Type B pancreatic cell (in vitro differentiated cells): ENCODE measurements around the gene PM20D2. TPM values are rescaled to one million over a fixed set of nuclear protein-coding genes. Genes with fewer than 3 reads are reported as not detected.

Source experiments
- DNase-seq: peaks from one replicate; pipeline ENCODE4 v3.0.0; 2021; ENCODE audit warnings: mixed read lengths; ENCODE audit not compliant: unreplicated experiment; ENCODE audit errors: extremely low spot score
- H3K27ac Mint-ChIP-seq: 2 replicates; pipeline ENCODE4 v1.8.0; 2021; ENCODE audit warnings: mild to moderate bottlenecking, mixed read lengths
- H3K27me3 Mint-ChIP-seq: 2 replicates; pipeline ENCODE4 v1.8.0; 2021; ENCODE audit warnings: mixed read lengths
- H3K36me3 Mint-ChIP-seq: 2 replicates; pipeline ENCODE4 v1.8.0; 2021; ENCODE audit warnings: mixed read lengths
- H3K4me1 Mint-ChIP-seq: one replicate; pipeline ENCODE4 v1.8.0; 2021; ENCODE audit warnings: mixed read lengths; ENCODE audit not compliant: unreplicated experiment
- H3K4me3 Mint-ChIP-seq: 2 replicates; pipeline ENCODE4 v1.8.0; 2021; ENCODE audit warnings: mild to moderate bottlenecking, mixed read lengths
- H3K9me3 Mint-ChIP-seq: 2 replicates; pipeline ENCODE4 v1.8.0; 2021; ENCODE audit warnings: mixed read lengths
- CTCF ChIP-seq: fragments of 200-600 bp; sonication (generic); conservative IDR thresholded peaks from 2 replicates; pipeline ENCODE4 v1.5.0; 2021; ENCODE audit warnings: antibody characterized with exemption, mild to moderate bottlenecking
- total RNA-seq: library from RNA; stranded (reverse); gene quantifications from 2 replicates; pipeline ENCODE4 v1.2.1, GENCODE V29; 2021; ENCODE audit warnings: low replicate concordance

Gene PM20D2
- total RNA-seq, 1 donor from 2014 or later: 15.3 TPM

GRCh38 chr6:89161326-89162046 is 15.6 kb downstream of the PM20D2 start:
- H3K27ac Mint-ChIP-seq: no peak overlapping the region
- TF ChIP-seq CTCF: no peak
- no peak for DNase-seq
- no peaks in the 10 kb centered on the region for H3K9me3 Mint-ChIP-seq
- H3K36me3 Mint-ChIP-seq: peaks cover 20% of the 10 kb centered on the region
- no peaks in the 10 kb centered on the region for H3K27me3 Mint-ChIP-seq
- no peaks in the 10 kb centered on the region for H3K4me1 Mint-ChIP-seq
- H3K4me3 Mint-ChIP-seq: no peak overlapping the region

GRCh38 chr6:89162047-89162371 is 16.2 kb downstream of the PM20D2 start:
- H3K36me3 Mint-ChIP-seq: peaks cover 20% of the 10 kb centered on the region
- no peaks in the 10 kb centered on the region for H3K4me1 Mint-ChIP-seq
- H3K9me3 Mint-ChIP-seq: no peaks in the 10 kb centered on the region
- no peak for DNase-seq
- TF ChIP-seq CTCF: no peak
- no peaks in the 10 kb centered on the region for H3K27me3 Mint-ChIP-seq
- H3K27ac Mint-ChIP-seq: no peak overlapping the region
- no peak overlapping the region for H3K4me3 Mint-ChIP-seq

- DNase-seq: no peak
- no peak overlapping the region for H3K27ac Mint-ChIP-seq
- H3K9me3 Mint-ChIP-seq: no peaks in the 10 kb centered on the region
- H3K4me3 Mint-ChIP-seq: no peak overlapping the region
- no peaks in the 10 kb centered on the region for H3K27me3 Mint-ChIP-seq
- H3K4me1 Mint-ChIP-seq: no peaks in the 10 kb centered on the region
- H3K36me3 Mint-ChIP-seq: no peaks in the 10 kb centered on the region
- TF ChIP-seq CTCF: no peak
These were observed 26.3 kb downstream of the PM20D2 start for GRCh38 chr6:89172131-89172530.

- Mint-ChIP-seq H3K27ac (no peak overlapping the region), H3K9me3 (no peaks in the 10 kb centered on the region), H3K36me3 (no peaks in the 10 kb centered on the region), H3K4me1 (no peaks in the 10 kb centered on the region), H3K27me3 (no peaks in the 10 kb centered on the region), H3K4me3 (no peak overlapping the region)
- DNase-seq: no peak
- TF ChIP-seq CTCF: no peak
These were observed 27.8 kb downstream of the PM20D2 start for GRCh38 chr6:89173634-89174033.

- Mint-ChIP-seq H3K27ac (no peak overlapping the region), H3K36me3 (no peaks in the 10 kb centered on the region), H3K27me3 (peaks cover 18% of the 10 kb centered on the region), H3K4me3 (no peak overlapping the region), H3K9me3 (no peaks in the 10 kb centered on the region), H3K4me1 (peaks cover 5% of the 10 kb centered on the region)
- TF ChIP-seq CTCF: no peak
- DNase-seq: no peak
These were observed 34.3 kb downstream of the PM20D2 start for GRCh38 chr6:89180112-89180511.

- no peak overlapping the region for H3K4me3 Mint-ChIP-seq
- TF ChIP-seq CTCF: no peak
- no peaks in the 10 kb centered on the region for H3K9me3 Mint-ChIP-seq
- H3K27ac Mint-ChIP-seq: no peak overlapping the region
- H3K27me3 Mint-ChIP-seq: peaks cover 19% of the 10 kb centered on the region
- peaks cover 5% of the 10 kb centered on the region for H3K4me1 Mint-ChIP-seq
- H3K36me3 Mint-ChIP-seq: no peaks in the 10 kb centered on the region
- no peak for DNase-seq
These were observed 35.1 kb downstream of the PM20D2 start for GRCh38 chr6:89180971-89181370.
